ENCODE measurements around the gene ELOA. TPM values are rescaled to one million over a fixed set of nuclear protein-coding genes. Genes with fewer than 3 reads are reported as not detected.
"Not testable (repeated sequence)": the region's sequence is repeated elsewhere in the genome, so short reads cannot be mapped to it uniquely, and the experiment has no call there.

The ELOA gene
- total RNA-seq, 2 donors from 2014 or later: 34.4 to 34.8 TPM

DNA sequence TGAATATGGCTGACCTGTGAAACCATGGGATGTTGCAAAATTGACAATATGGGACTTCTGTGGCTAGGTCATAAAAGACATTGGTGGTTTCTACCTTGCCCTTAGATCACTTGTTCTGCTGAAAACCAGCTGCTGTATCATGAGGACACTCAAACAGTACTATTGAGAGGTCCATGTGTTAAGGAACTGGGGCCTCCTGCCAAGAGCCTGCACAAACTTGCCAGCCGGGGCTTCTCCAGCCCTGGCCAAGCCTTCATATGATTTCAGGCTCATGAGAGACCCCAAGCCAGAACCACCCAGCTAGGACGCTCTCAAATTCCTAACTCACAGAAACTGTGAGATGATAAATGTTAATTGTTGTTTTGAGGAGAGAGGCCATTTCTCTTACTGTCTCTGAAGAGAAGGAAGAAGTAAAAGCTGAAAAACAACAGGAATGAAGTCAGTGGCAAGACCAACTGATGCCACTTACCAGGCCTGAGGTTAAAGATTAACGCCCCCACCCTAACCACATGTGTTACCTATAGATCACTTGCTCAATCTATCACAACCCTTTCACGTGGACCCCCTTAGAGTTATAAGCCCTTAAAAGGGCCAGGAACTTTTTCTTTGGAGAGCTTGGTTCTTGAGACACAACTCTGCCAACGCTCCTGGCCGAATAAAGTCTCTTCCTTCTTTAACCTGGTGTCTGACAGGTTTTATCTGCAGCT is 31.1 kb downstream of the ELOA start:
- DNase-seq (ENCODE audit: low spot score): no peak
- intact Hi-C loops (cut with DNase I): loop anchor here in 1 of 2 donors (5.0 kb wide), 1 partner anchor 88 kb away; no protein-coding TSS in a partner anchor

DNA sequence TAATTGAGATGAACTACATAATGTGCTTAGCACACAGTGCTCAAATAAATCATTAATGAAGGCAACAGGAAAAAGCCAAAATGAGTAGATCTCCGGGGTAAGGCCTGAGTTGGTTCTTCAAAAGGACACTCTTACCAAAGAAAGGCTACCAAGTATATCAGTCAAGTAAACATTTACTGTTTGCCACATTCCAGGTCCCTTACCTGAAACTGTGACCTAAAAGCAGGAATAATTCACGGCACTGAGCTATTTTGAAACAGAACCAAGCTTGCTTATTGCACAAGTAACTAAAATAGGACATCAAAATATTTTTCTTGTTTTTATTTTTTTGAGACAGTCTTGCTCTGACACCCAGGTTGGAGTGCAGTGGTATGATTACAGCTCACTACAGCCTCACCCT is 32.9 kb downstream of the ELOA start:
- no peak for DNase-seq (ENCODE audit: low spot score)
- intact Hi-C loops (cut with DNase I): no loop called here

GRCh38 chr1:23777979-23778814 is 34.9 kb downstream of the ELOA start, which contains the start of gene PITHD1:
PITHD1 (plus strand) TSS chr1:23778418; CDS start chr1:23778516, 98 bp downstream.
- DNase-seq (ENCODE audit: low spot score): peak; percentile 92
- intact Hi-C loops (cut with DNase I): no loop called here

DNA sequence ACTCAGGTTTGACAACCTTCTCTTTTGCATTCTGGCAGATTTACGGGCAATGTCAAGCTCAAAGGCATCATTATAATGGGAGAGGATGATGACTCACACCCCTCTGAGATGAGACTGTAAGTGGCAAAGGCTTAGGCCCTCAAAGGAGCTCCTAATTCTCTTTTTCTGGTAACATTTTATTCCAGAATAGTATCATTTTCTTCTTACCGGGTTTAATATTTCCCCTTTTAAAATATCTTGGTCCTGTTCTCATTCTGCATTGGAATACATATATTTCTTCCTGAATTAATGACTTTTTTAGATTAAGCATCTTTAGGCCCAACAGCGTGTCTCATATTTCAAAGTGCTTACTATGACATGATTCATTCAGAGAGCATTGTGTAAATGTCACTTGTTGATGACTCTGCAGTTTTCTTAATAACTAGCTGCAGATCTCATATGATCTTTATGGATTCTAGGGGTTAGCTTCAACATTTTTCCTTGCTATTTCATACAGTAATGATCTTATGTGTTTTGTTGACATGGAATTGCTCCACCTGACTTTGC is 36.6 kb downstream of the ELOA start:
- intact Hi-C loops (cut with DNase I): no loop called here

DNA sequence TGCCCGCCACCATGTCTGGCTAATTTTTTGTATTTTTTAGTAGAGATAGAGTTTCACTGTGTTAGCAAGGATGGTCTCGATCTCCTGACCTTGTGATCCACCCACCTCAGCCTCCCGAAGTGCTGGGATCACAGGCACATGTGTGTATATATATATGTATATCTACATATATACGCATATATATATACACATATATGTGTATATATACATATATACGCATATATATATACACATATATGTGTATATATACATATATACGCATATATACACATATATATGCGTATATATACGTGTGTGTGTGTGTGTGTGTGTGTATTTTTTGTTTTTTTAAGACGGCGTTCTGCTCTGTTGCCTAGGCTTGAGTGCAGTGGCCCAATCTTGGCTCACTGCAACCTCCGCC is 39.9 kb downstream of the ELOA start:
- intact Hi-C loops (cut with DNase I); DNase-seq (ENCODE audit: low spot score): not testable (repeated sequence)

More for the DNA sequence above, 36.6 kb downstream of the ELOA start:
- DNase-seq (ENCODE audit: low spot score): no peak

DNA sequence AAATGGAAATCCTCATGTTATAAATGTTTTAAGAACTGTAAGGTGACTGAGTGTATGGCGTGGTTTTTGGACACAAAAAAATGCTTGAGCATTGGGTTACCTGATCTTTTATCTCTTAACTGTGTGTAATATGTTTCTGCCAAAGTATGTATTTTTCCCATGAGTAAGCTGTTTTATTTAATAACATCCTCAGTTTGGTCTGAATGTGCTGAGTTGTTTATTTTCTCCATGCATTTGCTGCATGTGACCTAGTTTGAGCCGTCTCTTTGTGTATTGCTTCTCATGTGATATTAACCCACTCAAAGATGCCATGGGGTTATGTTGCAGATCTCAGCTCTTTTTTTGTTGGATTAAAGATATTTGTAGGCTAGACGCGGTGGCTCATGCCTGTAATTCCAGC is 41.6 kb downstream of the ELOA start:
- DNase-seq (ENCODE audit: low spot score): no peak
- intact Hi-C loops (cut with DNase I): no loop called here

GRCh38 chr1:23787701-23788100 is 44.4 kb downstream of the ELOA start:
- intact Hi-C loops (cut with DNase I): no loop called here
- DNase-seq (ENCODE audit: low spot score): no peak

DNA sequence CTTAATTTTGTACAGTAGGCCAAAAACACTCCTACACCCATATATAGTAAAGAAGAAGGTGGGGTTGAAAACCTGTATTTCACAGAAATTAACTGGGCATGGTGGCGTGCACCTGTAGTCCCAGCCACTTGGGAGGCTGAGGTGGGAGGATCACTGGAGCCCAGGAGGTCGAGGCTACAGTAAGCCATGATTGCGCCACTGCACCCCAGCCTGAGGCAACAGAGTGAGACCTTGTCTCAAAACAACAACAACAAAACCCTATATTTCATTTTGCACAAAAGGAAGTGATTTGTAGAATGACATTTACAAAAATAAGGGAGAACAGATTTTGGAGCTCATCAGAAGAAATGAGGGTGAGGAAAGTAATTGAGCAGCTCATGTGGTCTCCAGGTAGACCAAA is 45.4 kb downstream of the ELOA start:
- DNase-seq (ENCODE audit: low spot score): peak; percentile 10
- intact Hi-C loops (cut with DNase I): no loop called here

GRCh38 chr1:23790696-23791515 is 47.6 kb downstream of the ELOA start, which contains the start of gene LYPLA2:
LYPLA2 (plus strand) TSS chr1:23791145; CDS start chr1:23792683, 1,538 bp downstream.
- DNase-seq (ENCODE audit: low spot score): peak; percentile 98
- intact Hi-C loops (cut with DNase I): no loop called here

DNA sequence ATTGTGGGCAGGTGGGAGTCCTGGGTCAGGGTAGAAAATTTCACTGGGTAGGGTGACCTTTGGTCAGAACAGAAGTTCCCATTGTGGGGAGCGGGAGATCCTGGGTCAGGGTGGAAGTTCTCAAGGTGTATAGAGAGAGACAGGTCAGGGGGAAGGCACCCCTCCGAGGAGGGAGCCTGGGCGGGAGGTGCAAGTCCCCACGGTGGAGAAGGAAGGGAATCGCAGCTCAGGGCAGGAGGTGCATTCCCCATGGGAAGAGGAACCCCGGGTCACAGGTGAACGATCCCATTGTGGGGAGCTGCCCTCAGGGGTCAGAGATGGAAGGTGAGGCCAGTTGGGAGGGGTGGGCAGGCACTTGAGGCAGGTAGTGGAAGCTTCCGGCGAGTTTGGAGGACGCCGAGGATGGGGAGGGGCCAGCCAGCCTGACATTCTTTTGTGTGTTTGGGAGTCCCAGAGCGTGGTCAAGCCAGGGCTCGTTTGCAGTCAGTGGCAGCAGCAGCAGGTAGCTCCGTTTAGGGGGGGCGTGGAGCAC is 48.3 kb downstream of the ELOA start:
- intact Hi-C loops (cut with DNase I): no loop called here
- DNase-seq (ENCODE audit: low spot score): peak; percentile 78

- peak; percentile 78 for DNase-seq (ENCODE audit: low spot score)
- intact Hi-C loops (cut with DNase I): no loop called here
These were observed 49.1 kb downstream of the ELOA start for GRCh38 chr1:23792151-23792945.

DNA sequence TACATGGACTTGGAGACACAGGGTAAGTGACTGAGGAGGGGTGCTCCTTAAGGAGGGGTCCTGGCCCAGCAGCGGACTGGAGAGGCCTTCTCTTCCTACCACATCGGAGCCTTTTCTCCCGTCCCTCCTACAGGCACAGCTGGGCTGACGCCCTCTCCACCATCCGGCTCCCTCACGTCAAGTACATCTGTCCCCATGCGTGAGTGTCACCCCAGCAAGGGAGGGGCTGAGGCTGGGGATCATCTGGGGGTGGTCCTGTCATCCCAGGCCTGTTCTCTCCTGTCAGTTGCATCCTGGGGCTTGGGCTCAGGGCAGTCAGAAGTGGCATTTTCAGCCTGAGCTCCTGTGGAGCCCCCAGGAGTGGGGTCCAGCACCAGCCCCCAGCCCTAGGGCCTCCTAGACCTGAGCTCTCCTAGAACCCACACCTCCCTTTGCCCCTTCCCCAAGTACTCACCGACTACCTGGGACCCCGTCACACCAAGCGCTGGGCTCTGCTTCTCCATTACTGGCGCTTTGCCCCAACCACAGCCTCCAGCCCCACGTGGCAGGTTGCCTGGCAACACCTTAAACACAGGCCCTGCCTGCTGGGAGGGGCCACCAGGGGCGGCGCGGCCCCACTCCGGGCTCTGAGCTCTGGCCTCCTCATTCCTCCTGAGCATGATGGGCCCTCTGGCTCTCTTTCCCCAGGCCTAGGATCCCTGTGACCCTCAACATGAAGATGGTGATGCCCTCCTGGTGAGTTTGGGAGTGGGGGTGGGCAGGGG is 49.9 kb downstream of the ELOA start:
- intact Hi-C loops (cut with DNase I): no loop called here
- peak; percentile 78 for DNase-seq (ENCODE audit: low spot score)

DNA sequence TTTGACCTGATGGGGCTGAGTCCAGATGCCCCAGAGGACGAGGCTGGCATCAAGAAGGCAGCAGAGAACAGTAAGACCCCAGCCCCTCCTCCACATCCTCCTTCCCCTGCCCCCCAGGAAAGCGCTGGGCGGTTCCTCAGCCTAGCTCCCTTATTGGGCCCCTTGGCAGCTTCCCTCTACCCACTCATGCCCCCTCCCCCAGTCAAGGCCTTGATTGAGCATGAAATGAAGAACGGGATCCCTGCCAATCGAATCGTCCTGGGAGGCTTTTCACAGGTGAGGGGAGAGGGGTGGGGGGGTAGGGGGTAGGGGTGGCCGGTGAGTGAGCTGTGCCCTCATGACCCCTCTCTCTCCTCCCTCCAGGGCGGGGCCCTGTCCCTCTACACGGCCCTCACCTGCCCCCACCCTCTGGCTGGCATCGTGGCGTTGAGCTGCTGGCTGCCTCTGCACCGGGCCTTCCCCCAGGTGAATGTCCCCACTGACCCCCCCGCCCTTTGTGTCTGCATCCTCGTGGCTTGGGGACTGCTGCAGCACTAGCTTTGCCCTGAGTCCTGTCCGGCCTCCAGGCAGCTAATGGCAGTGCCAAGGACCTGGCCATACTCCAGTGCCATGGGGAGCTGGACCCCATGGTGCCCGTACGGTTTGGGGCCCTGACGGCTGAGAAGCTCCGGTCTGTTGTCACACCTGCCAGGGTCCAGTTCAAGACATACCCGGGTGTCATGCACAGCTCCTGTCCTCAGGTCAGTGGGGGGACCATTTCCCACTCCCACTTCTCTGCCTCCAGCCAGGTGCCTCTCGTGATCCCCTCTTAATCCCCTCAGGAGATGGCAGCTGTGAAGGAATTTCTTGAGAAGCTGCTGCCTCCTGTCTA is 50.8 kb downstream of the ELOA start:
- intact Hi-C loops (cut with DNase I): no loop called here

DNA sequence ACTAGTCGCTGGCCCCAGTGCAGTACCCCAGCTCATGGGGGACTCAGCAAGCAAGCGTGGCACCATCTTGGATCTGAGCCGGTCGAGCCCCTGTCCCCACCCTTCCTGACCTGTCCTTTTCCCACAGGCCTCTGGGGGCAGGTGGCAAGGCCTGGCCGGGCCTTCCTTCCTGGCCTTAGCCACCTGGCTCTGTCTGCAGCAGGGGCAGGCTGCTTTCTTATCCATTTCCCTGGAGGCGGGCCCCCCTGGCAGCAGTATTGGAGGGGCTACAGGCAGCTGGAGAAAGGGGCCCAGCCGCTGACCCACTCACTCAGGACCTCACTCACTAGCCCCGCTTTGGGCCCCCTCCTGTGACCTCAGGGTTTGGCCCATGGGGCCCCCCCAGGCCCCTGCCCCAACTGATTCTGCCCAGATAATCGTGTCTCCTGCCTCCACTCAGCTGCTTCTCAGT is 51.5 kb downstream of the ELOA start:
- intact Hi-C loops (cut with DNase I): not testable (repeated sequence)
- DNase-seq (ENCODE audit: low spot score): peak; percentile 76

More for the DNA sequence above, 50.8 kb downstream of the ELOA start:
- DNase-seq (ENCODE audit: low spot score): peak; percentile 76

DNA sequence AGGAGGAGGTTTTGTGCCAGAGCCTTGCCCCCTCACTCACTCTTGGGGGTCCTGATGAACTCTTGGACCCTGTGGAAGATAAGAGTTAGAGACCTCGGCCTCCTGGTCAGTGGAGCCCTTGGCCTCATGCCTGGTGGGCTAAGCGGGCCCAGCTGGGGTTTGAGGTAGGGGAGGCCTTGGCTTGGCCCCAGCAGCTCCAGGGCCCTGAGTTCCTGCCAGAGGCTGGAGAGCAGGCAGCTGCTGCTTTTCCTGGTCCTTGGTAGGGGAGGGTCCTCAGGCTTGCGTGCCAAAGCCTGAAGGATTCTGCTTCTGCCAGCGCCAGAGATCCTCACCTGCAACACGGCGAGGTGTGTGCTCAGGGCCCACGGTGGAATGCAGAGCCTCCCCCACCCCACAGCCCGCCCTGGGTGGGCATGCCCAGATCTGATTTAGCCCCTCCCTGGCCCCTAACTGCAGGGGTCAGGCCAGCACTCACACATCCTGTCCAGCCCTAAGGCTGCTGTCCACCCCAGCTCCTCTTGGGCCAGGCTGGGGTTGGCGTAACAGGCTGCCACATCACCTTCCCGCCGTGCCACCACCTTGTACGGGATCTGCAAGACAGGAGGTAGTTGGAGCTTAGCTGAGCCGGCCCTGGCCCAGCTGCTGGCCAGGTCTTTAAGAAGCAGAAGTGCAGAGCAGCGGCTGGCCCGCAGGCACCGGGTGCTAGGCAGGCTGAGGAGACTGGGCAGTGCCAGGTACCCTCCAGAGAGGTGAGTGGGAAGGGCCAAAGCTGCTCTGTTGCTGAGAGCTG is 52.6 kb downstream of the ELOA start:
- peak; percentile 58 for DNase-seq (ENCODE audit: low spot score)
- intact Hi-C loops (cut with DNase I): no loop called here

Data from posterior vena cava (tissue), 2 donors.